HCT116 (cell line): ENCODE results near the gene C1orf56. TPM values are rescaled to one million over a fixed set of nuclear protein-coding genes. Genes with fewer than 3 reads are reported as not detected.

Experiments
- ATAC-seq: fragments of 200-7000 bp; cut with Tn5 transposase; 2 replicates; pipeline ENCODE4 v1.9.1; 2020; ENCODE audit warnings: mild to moderate bottlenecking, moderate library complexity
- BruUV-seq: library from RNA; stranded (reverse); fragments of 400-500 nt; replicated peaks from 2 replicates; lab custom pipeline; 2021; lab: Mats Ljungman, UMichigan
- CTCF ChIA-PET: fragments of 300-600 bp; sonication (Branson Sonifier 250); formaldehyde crosslinking; loops from one replicate; lab custom pipeline; 2021; ENCODE audit warnings: antibody characterized with exemption; lab: Charles Lee
- POLR2A ChIA-PET: fragments of 300-600, 350-600 bp; sonication (Branson Sonifier 250); formaldehyde crosslinking; loops from one replicate; lab custom pipeline; 2021; ENCODE audit warnings: antibody characterized with exemption; lab: Charles Lee
- RAD21 ChIA-PET, 2 experiments: fragments of 300-600 bp; sonication (Branson Sonifier 250); formaldehyde crosslinking; loops; one replicate each; lab custom pipeline; 2023; ENCODE audit warnings: low total read pairs in 2 of 2; ENCODE audit not compliant: uncharacterized antibody in 2 of 2, unreplicated experiment in 2 of 2, low non-redundant PET in 1 of 2; lab: Charles Lee
- DNase-seq: peaks from one replicate; pipeline ENCODE4 v3.0.0-alpha.2; 2010; ENCODE audit warnings: low read depth, low spot score
- H2AFZ ChIP-seq: fragments of 200-600 bp; shearing (Covaris generic), sonication (generic); 2 replicates; pipeline ENCODE4 v1.6.1; 2017; ENCODE audit warnings: low read depth, mixed run types, mixed read lengths, antibody characterized with exemption, low read length; ENCODE audit not compliant: poor library complexity, severe bottlenecking
- H3K27ac ChIP-seq: 2 replicates; pipeline ENCODE4 v1.5.1; 2012; ENCODE audit warnings: low read depth, low read length
- H3K27me3 ChIP-seq: fragments of 200-600 bp; sonication (generic); 2 replicates; pipeline ENCODE4 v1.6.1; 2016; ENCODE audit warnings: mixed run types, low read length, mixed read lengths; ENCODE audit not compliant: insufficient read depth
- H3K36me3 ChIP-seq, 2 experiments: fragments of 200-500 bp in 1 of 2; fragments of 200-600 bp in 1 of 2; sonication (Bioruptor generic) in 1 of 2; sonication (generic) in 1 of 2; 2 replicates each; pipeline versions ENCODE4 v1.5.1 to v1.6.1; 2014 to 2016; ENCODE audit warnings: low read length in 2 of 2, inconsistent platforms in 1 of 2, mixed read lengths in 1 of 2, mixed run types in 1 of 2; ENCODE audit not compliant: insufficient read depth in 2 of 2, control insufficient read depth in 1 of 2
- H3K4me1 ChIP-seq, 2 experiments: fragments of 200-600 bp in 1 of 2; sonication (generic) in 1 of 2; 2 replicates each; pipeline versions ENCODE4 v1.5.1 to v1.6.1; 2012 to 2017; ENCODE audit warnings: low read length in 2 of 2, inconsistent platforms in 1 of 2, mild to moderate bottlenecking in 1 of 2, mixed read lengths in 1 of 2, mixed run types in 1 of 2, moderate library complexity in 1 of 2; ENCODE audit not compliant: insufficient read depth in 2 of 2, control insufficient read depth in 1 of 2
- H3K4me2 ChIP-seq: fragments of 200-600 bp; sonication (generic); 2 replicates; pipeline ENCODE4 v1.6.1; 2017; ENCODE audit warnings: mixed run types, low read length, mixed read lengths
- H3K4me3 ChIP-seq, 2 experiments: fragments of 200-600 bp in 1 of 2; sonication (generic) in 1 of 2; replicated peaks in 1 of 2; 2 replicates each; pipeline ENCODE4 v1.5.1; 2011 to 2016; ENCODE audit warnings: low read length in 2 of 2, control low read depth in 1 of 2, low read depth in 1 of 2, mild to moderate bottlenecking in 1 of 2, mixed read lengths in 1 of 2, mixed run types in 1 of 2
- H3K79me2 ChIP-seq: fragments of 200-600 bp; sonication (generic); 2 replicates; pipeline ENCODE4 v1.6.1; 2017; ENCODE audit warnings: mild to moderate bottlenecking, mixed run types, low read length, moderate library complexity, mixed read lengths; ENCODE audit not compliant: insufficient read depth
- H3K9ac ChIP-seq: fragments of 200-600 bp; sonication (generic); 2 replicates; pipeline ENCODE4 v1.6.1; 2016; ENCODE audit warnings: low read length, mixed read lengths
- H3K9me2 ChIP-seq: fragments of 200-600 bp; sonication (generic), shearing (Covaris generic); 2 replicates; pipeline ENCODE4 v1.6.1; 2017; ENCODE audit warnings: mixed run types, mild to moderate bottlenecking, moderate library complexity; ENCODE audit not compliant: insufficient read depth
- H3K9me3 ChIP-seq, 2 experiments: fragments of 200-500 bp in 1 of 2; fragments of 200-600 bp in 1 of 2; sonication (Bioruptor generic) in 1 of 2; sonication (generic) in 1 of 2; 2 replicates each; pipeline ENCODE4 v1.6.1; 2014 to 2017; ENCODE audit warnings: low read length in 2 of 2, mixed read lengths in 2 of 2, inconsistent platforms in 1 of 2, low read depth in 1 of 2, mild to moderate bottlenecking in 1 of 2, mixed run types in 1 of 2, moderate library complexity in 1 of 2; ENCODE audit not compliant: control insufficient read depth in 1 of 2, insufficient read depth in 1 of 2
- H4K20me1 ChIP-seq: fragments of 200-600 bp; sonication (generic), shearing (Covaris generic); 2 replicates; pipeline ENCODE4 v1.6.1; 2017; ENCODE audit warnings: mixed run types, mild to moderate bottlenecking, moderate library complexity; ENCODE audit not compliant: insufficient read depth
- EGR1 ChIP-seq: IDR thresholded peaks from 2 replicates; pipeline ENCODE4 v1.6.1; 2012; ENCODE audit warnings: low read depth
- ELF1 ChIP-seq: IDR thresholded peaks from 2 replicates; pipeline ENCODE4 v1.6.1; 2012; ENCODE audit warnings: low read depth, borderline replicate concordance
- EZH2phosphoT487 ChIP-seq: fragments of 200-600 bp; IDR thresholded peaks from 2 replicates; pipeline ENCODE4 v1.6.1; 2018; ENCODE audit warnings: antibody characterized with exemption, borderline replicate concordance
- JUND ChIP-seq: IDR thresholded peaks from 2 replicates; pipeline ENCODE4 v1.6.1; 2012
- POLR2A ChIP-seq: IDR thresholded peaks from 2 replicates; pipeline ENCODE4 v1.7.0; 2011; ENCODE audit warnings: borderline replicate concordance; ENCODE audit not compliant: insufficient read depth, insufficient read length; ENCODE audit errors: extremely low read depth
- REST ChIP-seq: IDR thresholded peaks from 2 replicates; pipeline ENCODE4 v1.6.1; 2012; ENCODE audit warnings: low read depth
- SIN3A ChIP-seq: IDR thresholded peaks from 2 replicates; pipeline ENCODE4 v1.6.1; 2012; ENCODE audit warnings: low read depth
- TCF7L2 ChIP-seq: IDR thresholded peaks from 2 replicates; pipeline ENCODE4 v1.7.0; 2011; ENCODE audit warnings: borderline replicate concordance, inconsistent platforms; ENCODE audit not compliant: insufficient read depth, insufficient read length; ENCODE audit errors: extremely low read depth
- YY1 ChIP-seq: IDR thresholded peaks from 2 replicates; pipeline ENCODE4 v1.6.1; 2011; ENCODE audit warnings: low read length, low read depth, moderate library complexity, mild to moderate bottlenecking; ENCODE audit not compliant: insufficient replicate concordance; ENCODE audit errors: extremely low read depth
- ZNF274 ChIP-seq: fragments of 200-500 bp; sonication (Bioruptor generic); IDR thresholded peaks from 2 replicates; pipeline ENCODE4 v1.6.1; 2014; ENCODE audit warnings: mild to moderate bottlenecking, low read depth, low read length, inconsistent platforms
- intact Hi-C: fragments of 100-400 bp; cut with micrococcal nuclease; formaldehyde crosslinking; loops from 2 replicates; pipeline ENCODE4 v1.10.0; 2022
- total RNA-seq: library from RNA; stranded (reverse); gene quantifications from one replicate; pipeline ENCODE4 v1.2.1, GENCODE V29; 2021; ENCODE audit not compliant: unreplicated experiment
- TF ChIP-seq, protein P1 (sequence below), 3 experiments: fragments of 200-600 bp in 1 of 3; sonication (generic) in 1 of 3; IDR thresholded peaks in 2 of 3; conservative IDR thresholded peaks in 1 of 3; 2 replicates each; pipeline ENCODE4 v1.5.1; 2012 to 2017; ENCODE audit warnings: low read depth in 2 of 3, low read length in 2 of 3, antibody characterized with exemption in 1 of 3, borderline replicate concordance in 1 of 3, control low read depth in 1 of 3, mild to moderate bottlenecking in 1 of 3, mixed read lengths in 1 of 3, mixed run types in 1 of 3, moderate library complexity in 1 of 3; ENCODE audit not compliant: insufficient read depth in 1 of 3
- TF ChIP-seq, protein P2 (sequence below): IDR thresholded peaks from 2 replicates; pipeline ENCODE4 v1.6.1; 2011; ENCODE audit warnings: mild to moderate bottlenecking, low read length, moderate library complexity; ENCODE audit not compliant: insufficient replicate concordance; ENCODE audit errors: extremely low read depth

The C1orf56 gene
- total RNA-seq, 1 experiment from 2014 or later = not detected

DNA sequence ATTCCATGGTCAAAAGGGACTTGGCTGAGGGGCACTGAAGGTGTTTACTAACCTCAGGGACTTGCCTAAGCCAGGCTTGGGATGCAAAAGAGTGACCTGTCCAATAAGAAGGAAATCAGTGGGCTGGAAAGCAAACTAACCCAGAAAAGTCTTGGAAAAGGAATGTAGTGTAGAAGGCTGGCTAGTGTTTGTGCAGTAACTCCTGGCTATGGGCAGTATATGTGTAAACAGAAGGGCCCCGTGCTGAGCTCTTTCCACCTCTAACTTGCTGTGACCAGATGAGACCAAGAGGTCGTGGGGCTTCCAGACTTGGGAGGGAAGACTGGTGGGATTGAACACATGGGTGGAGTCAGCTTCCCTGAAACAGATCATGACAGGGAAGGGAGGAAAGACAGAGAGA lies 44.9 kb upstream of the C1orf56 start:
- RAD21 ChIA-PET = no interaction called here
- H3K27me3 ChIP-seq = no peaks in the 10 kb centered on the region
- no peak overlapping the region for H3K9ac ChIP-seq
- intact Hi-C loops = no loop called here
- BruUV-seq = no TSS peak
- no peaks in the 10 kb centered on the region for H3K9me3 ChIP-seq
- no peak overlapping the region for H3K4me2 ChIP-seq
- H3K9me2 ChIP-seq = no peaks in the 10 kb centered on the region
- peaks cover 9 to 46% of the 10 kb centered on the region in 2 experiments; a peak in 3 of 4 replicates for H3K4me1 ChIP-seq
- H3K4me3 ChIP-seq = no peak overlapping the region
- H4K20me1 ChIP-seq = no peaks in the 10 kb centered on the region
- TF ChIP-seq TCF7L2 (no peak), SIN3A (no peak), JUND (no peak), ZNF274 (no peak), REST (no peak), EGR1 (no peak)
- no peaks in the 10 kb centered on the region for H3K36me3 ChIP-seq
- DNase-seq (no peak), ATAC-seq (no peak)
- CTCF ChIA-PET = no interaction called here
- no peak overlapping the region for H3K27ac ChIP-seq
- H3K79me2 ChIP-seq = no peaks in the 10 kb centered on the region
- H2AFZ ChIP-seq = no peak overlapping the region
- POLR2A ChIA-PET = no interaction called here

DNA sequence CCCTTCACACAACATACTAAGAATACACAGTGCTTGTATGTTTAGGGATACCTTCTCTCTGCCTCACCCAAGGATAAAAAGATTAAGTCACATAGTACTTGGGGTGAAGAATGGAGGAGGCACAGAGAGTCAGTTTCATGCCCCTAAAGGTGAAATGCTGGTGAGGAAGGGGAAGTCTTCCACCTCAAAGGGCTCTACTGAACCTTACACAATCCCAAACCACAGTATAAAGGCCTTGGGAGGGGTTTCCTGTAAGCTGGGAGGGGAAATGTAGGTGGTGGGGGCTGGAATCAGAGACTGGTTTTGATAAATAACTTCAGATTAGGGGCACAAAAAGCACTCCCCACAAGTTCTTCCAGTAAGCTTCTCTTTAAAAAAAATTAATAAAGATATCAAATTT lies 44.4 kb upstream of the C1orf56 start:
- Histone ChIP-seq H3K9me2 (no peaks in the 10 kb centered on the region), H3K9me3 (no peaks in the 10 kb centered on the region), H3K79me2 (no peaks in the 10 kb centered on the region), H3K27me3 (no peaks in the 10 kb centered on the region), H3K4me1 (peaks cover 9 to 46% of the 10 kb centered on the region in 2 experiments; a peak in 3 of 4 replicates), H3K9ac (no peak overlapping the region), H4K20me1 (no peaks in the 10 kb centered on the region), H3K27ac (no peak overlapping the region), H2AFZ (no peak overlapping the region), H3K36me3 (no peaks in the 10 kb centered on the region), H3K4me3 (no peak overlapping the region), H3K4me2 (no peak overlapping the region)
- no TSS peak for BruUV-seq
- POLR2A ChIA-PET = no interaction called here
- RAD21 ChIA-PET = no interaction called here
- DNase-seq (no peak), ATAC-seq (no peak)
- CTCF ChIA-PET = no interaction called here
- intact Hi-C loops = no loop called here
- TF ChIP-seq, protein P1, sequence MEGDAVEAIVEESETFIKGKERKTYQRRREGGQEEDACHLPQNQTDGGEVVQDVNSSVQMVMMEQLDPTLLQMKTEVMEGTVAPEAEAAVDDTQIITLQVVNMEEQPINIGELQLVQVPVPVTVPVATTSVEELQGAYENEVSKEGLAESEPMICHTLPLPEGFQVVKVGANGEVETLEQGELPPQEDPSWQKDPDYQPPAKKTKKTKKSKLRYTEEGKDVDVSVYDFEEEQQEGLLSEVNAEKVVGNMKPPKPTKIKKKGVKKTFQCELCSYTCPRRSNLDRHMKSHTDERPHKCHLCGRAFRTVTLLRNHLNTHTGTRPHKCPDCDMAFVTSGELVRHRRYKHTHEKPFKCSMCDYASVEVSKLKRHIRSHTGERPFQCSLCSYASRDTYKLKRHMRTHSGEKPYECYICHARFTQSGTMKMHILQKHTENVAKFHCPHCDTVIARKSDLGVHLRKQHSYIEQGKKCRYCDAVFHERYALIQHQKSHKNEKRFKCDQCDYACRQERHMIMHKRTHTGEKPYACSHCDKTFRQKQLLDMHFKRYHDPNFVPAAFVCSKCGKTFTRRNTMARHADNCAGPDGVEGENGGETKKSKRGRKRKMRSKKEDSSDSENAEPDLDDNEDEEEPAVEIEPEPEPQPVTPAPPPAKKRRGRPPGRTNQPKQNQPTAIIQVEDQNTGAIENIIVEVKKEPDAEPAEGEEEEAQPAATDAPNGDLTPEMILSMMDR (IDR thresholded peaks at IDR 0.05 in 2 of 3, conservative IDR thresholded peaks at IDR 0.05 in 1 of 3; ENCODE audit: borderline replicate concordance in 1 of 3, insufficient read depth in 1 of 3, low read depth in 2 of 3, low read length in 2 of 3) = no peak
- TF ChIP-seq YY1 (no peak), JUND (no peak), EZH2phosphoT487 (no peak), POLR2A (no peak), EGR1 (no peak), ELF1 (no peak)
- TF ChIP-seq, protein P2, sequence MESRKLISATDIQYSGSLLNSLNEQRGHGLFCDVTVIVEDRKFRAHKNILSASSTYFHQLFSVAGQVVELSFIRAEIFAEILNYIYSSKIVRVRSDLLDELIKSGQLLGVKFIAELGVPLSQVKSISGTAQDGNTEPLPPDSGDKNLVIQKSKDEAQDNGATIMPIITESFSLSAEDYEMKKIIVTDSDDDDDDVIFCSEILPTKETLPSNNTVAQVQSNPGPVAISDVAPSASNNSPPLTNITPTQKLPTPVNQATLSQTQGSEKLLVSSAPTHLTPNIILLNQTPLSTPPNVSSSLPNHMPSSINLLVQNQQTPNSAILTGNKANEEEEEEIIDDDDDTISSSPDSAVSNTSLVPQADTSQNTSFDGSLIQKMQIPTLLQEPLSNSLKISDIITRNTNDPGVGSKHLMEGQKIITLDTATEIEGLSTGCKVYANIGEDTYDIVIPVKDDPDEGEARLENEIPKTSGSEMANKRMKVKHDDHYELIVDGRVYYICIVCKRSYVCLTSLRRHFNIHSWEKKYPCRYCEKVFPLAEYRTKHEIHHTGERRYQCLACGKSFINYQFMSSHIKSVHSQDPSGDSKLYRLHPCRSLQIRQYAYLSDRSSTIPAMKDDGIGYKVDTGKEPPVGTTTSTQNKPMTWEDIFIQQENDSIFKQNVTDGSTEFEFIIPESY = no peak
